Adipocyte (in vitro differentiated cells): ENCODE measurements around the gene BAD.

ENCODE experiments used
- DNase-seq: peaks from one replicate; pipeline ENCODE4 v3.0.0-alpha.2; 2015; ENCODE audit warnings: low read depth
- H3K27me3 ChIP-seq: replicated peaks from 2 replicates; pipeline ENCODE4 v1.7.0; 2013; ENCODE audit warnings: mild to moderate bottlenecking, low read length, moderate library complexity; ENCODE audit not compliant: control insufficient read depth, insufficient read depth
- H3K36me3 ChIP-seq: 2 replicates; pipeline ENCODE4 v1.7.0; 2013; ENCODE audit warnings: low read length, mild to moderate bottlenecking, moderate library complexity; ENCODE audit not compliant: control insufficient read depth, insufficient read depth, severe bottlenecking
- H3K4me1 ChIP-seq: 2 replicates; pipeline ENCODE4 v1.7.0; 2013; ENCODE audit warnings: mild to moderate bottlenecking, low read length, moderate library complexity; ENCODE audit not compliant: control insufficient read depth, insufficient read depth
- H3K4me3 ChIP-seq: 2 replicates; pipeline ENCODE4 v1.7.0; 2013; ENCODE audit warnings: mild to moderate bottlenecking, low read length, moderate library complexity
- H3K9ac ChIP-seq: 2 replicates; pipeline ENCODE4 v1.7.0; 2013; ENCODE audit warnings: mild to moderate bottlenecking, low read length, moderate library complexity
- H3K9me3 ChIP-seq: 2 replicates; pipeline ENCODE4 v1.7.0; 2013; ENCODE audit warnings: mild to moderate bottlenecking, low read length, moderate library complexity; ENCODE audit not compliant: control insufficient read depth

The BAD gene

DNA sequence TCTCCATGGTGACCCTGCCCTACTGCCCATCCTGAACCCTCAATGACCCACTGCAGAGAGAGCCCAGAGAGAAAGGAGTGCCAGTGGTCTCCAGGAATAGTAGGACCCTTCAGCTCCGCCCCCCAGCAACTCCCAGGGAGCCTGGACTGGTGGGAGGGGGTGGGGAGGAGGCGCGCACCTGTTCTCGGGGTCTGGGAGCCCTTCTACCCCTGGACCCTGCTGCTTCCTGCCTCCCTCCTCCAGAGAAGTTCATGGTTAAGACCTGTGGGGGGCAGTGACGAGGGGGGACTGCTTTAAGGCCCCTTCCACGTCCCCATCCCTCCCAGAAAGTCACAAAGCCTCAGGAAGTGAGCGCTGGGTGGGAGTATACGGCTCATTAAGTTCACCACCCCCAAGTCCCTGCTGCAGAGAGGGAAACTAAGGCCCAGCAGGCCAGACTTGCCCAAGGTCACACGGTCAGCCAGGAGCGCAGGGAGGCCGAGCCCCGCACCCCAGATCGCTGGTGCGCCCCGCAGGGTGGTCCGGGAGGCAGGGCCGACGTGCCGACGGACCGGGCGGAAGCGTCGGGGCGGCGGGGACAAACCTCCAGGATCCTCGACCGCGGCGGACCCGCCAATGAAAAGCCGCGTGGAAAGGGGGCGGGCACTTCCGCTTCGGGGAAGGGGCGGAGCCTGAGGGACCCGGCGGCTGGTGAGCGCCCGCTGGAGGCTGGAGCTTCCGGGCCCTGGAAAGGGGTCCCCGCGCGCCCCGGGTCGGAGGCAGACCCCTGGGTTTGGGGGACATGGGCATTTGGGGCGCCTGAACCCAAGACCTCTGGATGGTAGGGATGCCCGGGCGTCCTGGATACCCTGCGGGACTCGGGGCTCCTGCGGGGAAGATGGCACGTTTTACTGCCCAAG, 58.6 kb downstream of the BAD start, which contains the start of the genes NUDT22 and TRPT1:
Gene NUDT22, plus strand, starts transcription at position 667 of the 899 bp plus-strand sequence. CDS start 379 bp downstream, outside the sequence.
Gene TRPT1, minus strand, starts transcription at position 579 of the 899 bp plus-strand sequence. Its CDS starts 326 bp downstream, at position 253.
- H3K27me3 ChIP-seq: no peaks in the 10 kb centered on the region
- peak; percentile 95 for DNase-seq
- no peaks in the 10 kb centered on the region for H3K9me3 ChIP-seq
- peaks cover 22% of the 10 kb centered on the region for H3K4me1 ChIP-seq
- H3K36me3 ChIP-seq: no peaks in the 10 kb centered on the region
- H3K4me3 ChIP-seq: peak within 1 kb of the TSS; percentile 98
- peak within 1 kb of the TSS; percentile 97 for H3K9ac ChIP-seq

DNA sequence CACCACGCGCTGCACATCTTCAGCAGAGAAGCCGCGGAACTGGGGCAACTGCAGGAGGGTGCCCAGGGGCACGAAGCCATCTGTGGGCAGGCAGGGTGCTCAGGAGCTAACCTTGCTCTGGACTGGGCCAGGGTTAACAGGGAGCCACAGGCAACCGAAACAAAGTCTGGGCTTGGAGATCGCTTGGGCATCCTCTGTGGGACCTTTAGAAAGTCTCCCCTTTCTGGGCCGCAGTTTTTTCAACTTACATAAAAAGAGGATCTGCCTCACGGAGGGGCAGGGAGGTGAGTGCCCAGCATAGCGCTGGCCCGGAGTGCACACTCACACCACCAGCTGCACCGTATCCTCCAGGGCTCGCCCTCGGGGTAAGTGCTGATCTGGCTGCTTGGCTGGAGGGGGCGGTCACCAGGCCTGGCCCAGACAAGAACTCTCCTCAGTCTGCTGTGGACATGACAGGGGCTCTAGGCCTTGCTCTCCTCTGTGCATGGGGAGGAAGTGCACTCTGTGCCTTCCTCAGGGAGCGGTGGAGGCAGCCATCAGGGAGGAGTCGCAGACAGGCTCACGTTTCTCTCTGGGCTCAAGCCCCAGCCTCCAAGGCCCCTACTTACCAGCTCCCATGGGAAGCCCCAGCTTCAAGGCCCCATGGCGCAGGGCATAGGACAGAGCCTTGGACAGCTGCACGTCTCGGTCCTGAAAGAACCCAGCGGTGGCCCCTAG, 59.4 kb downstream of the BAD start:
- H3K9me3 ChIP-seq: no peaks in the 10 kb centered on the region
- H3K4me3 ChIP-seq: peak overlapping the region; percentile 98
- H3K27me3 ChIP-seq: no peaks in the 10 kb centered on the region
- peak; percentile 22 for DNase-seq
- H3K36me3 ChIP-seq: no peaks in the 10 kb centered on the region
- H3K4me1 ChIP-seq: peaks cover 21% of the 10 kb centered on the region
- peak overlapping the region; percentile 97 for H3K9ac ChIP-seq

DNA sequence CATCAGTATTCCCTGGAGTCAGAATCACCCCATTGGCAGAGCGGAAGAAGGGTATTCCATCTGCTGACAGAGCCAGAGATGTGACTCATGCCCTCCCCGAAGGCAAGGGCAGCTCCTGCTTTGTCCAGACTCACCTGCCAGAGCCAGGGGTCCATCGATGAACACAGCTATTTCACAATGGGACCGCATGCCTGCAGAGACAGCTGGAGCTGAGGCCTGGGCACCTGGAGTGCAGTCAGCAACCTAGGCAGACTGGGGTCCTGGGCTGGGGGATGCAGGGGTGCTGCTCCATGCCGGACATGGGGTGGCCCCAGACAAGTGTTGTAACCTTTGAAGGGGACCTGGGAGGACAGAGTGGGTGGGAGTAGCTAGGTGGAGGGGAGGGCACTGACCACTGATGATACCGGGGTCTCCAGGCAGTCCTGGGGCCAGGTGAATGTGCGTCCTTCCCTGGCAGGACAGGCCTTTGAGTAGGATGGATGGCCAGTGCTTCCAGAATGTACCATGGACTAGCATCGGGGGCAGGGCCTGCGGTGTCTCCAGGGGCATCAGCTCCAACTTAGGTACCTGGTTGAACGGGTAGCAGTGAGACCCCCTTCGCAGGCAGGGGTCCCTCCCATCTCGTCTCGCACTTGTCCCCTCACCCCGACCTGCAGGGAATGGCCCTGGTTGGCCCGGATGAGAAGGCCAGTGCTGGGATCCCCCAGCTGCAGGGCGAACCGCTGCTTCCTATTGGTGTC, 60.1 kb downstream of the BAD start:
- peaks cover 15% of the 10 kb centered on the region for H3K4me1 ChIP-seq
- H3K4me3 ChIP-seq: no peak overlapping the region
- DNase-seq: no peak
- peak overlapping the region; percentile 97 for H3K9ac ChIP-seq
- no peaks in the 10 kb centered on the region for H3K36me3 ChIP-seq
- H3K27me3 ChIP-seq: no peaks in the 10 kb centered on the region
- no peaks in the 10 kb centered on the region for H3K9me3 ChIP-seq

DNA sequence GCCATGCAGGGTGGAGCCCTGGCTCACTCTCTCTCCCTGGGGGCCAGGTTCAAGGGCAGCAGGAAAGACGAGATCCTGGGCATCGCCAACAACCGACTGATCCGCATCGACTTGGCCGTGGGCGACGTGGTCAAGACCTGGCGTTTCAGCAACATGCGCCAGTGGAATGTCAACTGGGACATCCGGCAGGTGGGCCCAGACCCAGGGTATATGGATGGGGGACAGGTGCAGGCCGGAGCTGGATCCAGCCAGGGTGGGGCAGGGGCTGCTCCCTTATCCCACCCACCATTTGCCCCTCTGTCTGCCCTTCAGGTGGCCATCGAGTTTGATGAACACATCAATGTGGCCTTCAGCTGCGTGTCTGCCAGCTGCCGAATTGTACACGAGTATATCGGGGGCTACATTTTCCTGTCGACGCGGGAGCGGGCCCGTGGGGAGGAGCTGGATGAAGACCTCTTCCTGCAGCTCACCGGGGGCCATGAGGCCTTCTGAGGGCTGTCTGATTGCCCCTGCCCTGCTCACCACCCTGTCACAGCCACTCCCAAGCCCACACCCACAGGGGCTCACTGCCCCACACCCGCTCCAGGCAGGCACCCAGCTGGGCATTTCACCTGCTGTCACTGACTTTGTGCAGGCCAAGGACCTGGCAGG, 61.3 kb downstream of the BAD start:
- no peaks in the 10 kb centered on the region for H3K9me3 ChIP-seq
- no peaks in the 10 kb centered on the region for H3K27me3 ChIP-seq
- H3K4me3 ChIP-seq: no peak overlapping the region
- H3K4me1 ChIP-seq: peaks cover 15% of the 10 kb centered on the region
- no peak for DNase-seq
- H3K36me3 ChIP-seq: no peaks in the 10 kb centered on the region
- H3K9ac ChIP-seq: no peak overlapping the region

DNA sequence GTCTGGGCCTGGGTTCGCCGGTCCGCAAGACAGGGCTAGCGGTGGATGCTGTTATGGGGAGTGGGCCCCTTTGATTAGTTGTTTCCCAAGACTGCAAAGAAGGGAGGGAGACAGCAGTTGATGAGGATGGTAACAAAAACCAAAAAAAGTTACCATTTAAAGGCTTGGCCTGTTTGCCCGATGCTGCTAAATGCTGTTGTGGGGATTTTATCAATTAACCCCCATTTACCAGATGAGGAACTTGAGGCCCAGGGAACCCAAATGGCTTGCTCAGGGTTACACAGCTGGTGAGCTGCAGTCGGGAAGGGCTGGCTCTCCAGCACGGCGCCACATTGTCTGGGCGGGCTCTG, 61.8 kb downstream of the BAD start:
- no peaks in the 10 kb centered on the region for H3K36me3 ChIP-seq
- H3K27me3 ChIP-seq: no peaks in the 10 kb centered on the region
- no peak overlapping the region for H3K9ac ChIP-seq
- no peak for DNase-seq
- H3K9me3 ChIP-seq: no peaks in the 10 kb centered on the region
- H3K4me1 ChIP-seq: peaks cover 14% of the 10 kb centered on the region
- H3K4me3 ChIP-seq: no peak overlapping the region

DNA sequence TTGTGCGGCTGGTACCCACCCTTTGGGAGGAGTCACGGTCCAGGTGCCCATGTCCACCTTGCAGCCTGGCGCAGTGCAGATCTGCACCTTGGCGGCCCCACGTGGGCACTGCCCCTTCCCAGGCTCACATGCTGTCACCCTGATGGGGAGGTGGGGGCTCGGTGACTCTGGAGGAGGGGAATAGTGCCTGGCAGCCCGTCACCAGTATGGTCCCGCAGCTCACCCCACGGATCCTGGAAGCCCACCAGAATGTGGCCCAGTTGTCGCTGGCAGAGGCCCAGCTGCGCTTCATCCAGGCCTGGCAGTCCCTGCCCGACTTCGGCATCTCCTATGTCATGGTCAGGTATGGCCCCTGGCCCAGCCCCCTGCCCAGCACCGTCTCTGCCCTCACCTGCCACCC, 63.7 kb downstream of the BAD start:
- H3K4me3 ChIP-seq: no peak overlapping the region
- no peak overlapping the region for H3K9ac ChIP-seq
- H3K36me3 ChIP-seq: no peaks in the 10 kb centered on the region
- H3K27me3 ChIP-seq: no peaks in the 10 kb centered on the region
- no peaks in the 10 kb centered on the region for H3K9me3 ChIP-seq
- DNase-seq: no peak
- H3K4me1 ChIP-seq: peaks cover 4% of the 10 kb centered on the region

DNA sequence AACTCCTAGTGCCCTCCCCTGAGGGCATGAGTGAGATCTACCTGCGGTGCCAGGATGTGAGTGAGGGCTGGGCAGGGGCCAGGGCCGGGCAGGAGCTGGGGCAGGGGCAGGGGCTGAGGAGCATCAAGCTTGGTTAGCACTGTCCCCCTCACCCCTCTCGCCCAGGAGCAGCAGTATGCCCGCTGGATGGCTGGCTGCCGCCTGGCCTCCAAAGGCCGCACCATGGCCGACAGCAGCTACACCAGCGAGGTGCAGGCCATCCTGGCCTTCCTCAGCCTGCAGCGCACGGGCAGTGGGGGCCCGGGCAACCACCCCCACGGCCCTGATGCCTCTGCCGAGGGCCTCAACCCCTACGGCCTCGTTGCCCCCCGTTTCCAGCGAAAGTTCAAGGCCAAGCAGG, 64.2 kb downstream of the BAD start:
- H3K4me3 ChIP-seq: no peak overlapping the region
- peaks cover 4% of the 10 kb centered on the region for H3K4me1 ChIP-seq
- H3K36me3 ChIP-seq: no peaks in the 10 kb centered on the region
- DNase-seq: no peak
- no peaks in the 10 kb centered on the region for H3K9me3 ChIP-seq
- no peak overlapping the region for H3K9ac ChIP-seq
- H3K27me3 ChIP-seq: no peaks in the 10 kb centered on the region
